Measurements from ENCODE around the gene CFHR5.
"Not testable (repeated sequence)": the region's sequence is repeated elsewhere in the genome, so short reads cannot be mapped to it uniquely, and the experiment has no call there.

CFHR5 gene

GRCh38 chr1:196976278-196976677 lies 1.1 kb upstream of the CFHR5 start:
- no peaks in the 10 kb centered on the region for H3K9me3 ChIP-seq (ENCODE audit: control insufficient read depth, low read length)
- H3K4me1 ChIP-seq (ENCODE audit: control insufficient read depth, insufficient read depth, low read length, poor library complexity, severe bottlenecking), result no peaks in the 10 kb centered on the region
- no peak for DNase-seq
- H3K36me3 ChIP-seq (ENCODE audit: control insufficient read depth, insufficient read depth, low read length), result no peaks in the 10 kb centered on the region
- H3K4me3 ChIP-seq (ENCODE audit: insufficient read depth, low read depth, low read length, poor library complexity, severe bottlenecking), result no peak overlapping the region
- H3K27ac ChIP-seq (ENCODE audit: insufficient read depth, low read length, poor library complexity, severe bottlenecking), result no peak overlapping the region
- no peaks in the 10 kb centered on the region for H3K27me3 ChIP-seq (replicated peaks; ENCODE audit: control insufficient read depth, insufficient read depth, low read length, poor library complexity, severe bottlenecking)

DNA sequence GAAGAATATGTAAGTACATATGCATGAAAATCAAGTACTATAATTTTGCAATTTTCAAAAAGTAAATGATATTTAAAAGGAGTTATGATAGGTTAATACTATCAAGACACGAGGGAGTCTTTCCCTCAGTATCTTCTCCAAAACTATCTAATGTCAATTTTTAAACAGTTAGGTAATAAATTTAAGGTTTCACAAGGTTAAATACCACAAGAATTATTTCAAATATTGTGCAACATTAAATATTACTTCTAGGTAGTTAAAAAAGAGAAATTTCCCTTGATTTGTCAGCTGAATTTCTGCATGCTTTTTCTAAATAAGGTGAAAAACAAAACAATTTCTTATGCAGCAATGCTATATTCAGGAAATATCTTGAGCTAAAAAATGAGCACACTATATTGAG lies 3.5 kb downstream of the CFHR5 start:
- Histone ChIP-seq H3K27me3 (replicated peaks; ENCODE audit: control insufficient read depth, insufficient read depth, low read length, poor library complexity, severe bottlenecking) (no peaks in the 10 kb centered on the region), H3K9me3 (ENCODE audit: control insufficient read depth, low read length) (no peaks in the 10 kb centered on the region), H3K4me3 (ENCODE audit: insufficient read depth, low read depth, low read length, poor library complexity, severe bottlenecking) (no peak overlapping the region), H3K27ac (ENCODE audit: insufficient read depth, low read length, poor library complexity, severe bottlenecking) (no peak overlapping the region), H3K36me3 (ENCODE audit: control insufficient read depth, insufficient read depth, low read length) (no peaks in the 10 kb centered on the region), H3K4me1 (ENCODE audit: control insufficient read depth, insufficient read depth, low read length, poor library complexity, severe bottlenecking) (no peaks in the 10 kb centered on the region)
- DNase-seq, result no peak

- H3K4me1 ChIP-seq (ENCODE audit: control insufficient read depth, insufficient read depth, low read length, poor library complexity, severe bottlenecking), result not testable (repeated sequence)
These were observed 4.9 kb downstream of the CFHR5 start for GRCh38 chr1:196982247-196982646.

DNA sequence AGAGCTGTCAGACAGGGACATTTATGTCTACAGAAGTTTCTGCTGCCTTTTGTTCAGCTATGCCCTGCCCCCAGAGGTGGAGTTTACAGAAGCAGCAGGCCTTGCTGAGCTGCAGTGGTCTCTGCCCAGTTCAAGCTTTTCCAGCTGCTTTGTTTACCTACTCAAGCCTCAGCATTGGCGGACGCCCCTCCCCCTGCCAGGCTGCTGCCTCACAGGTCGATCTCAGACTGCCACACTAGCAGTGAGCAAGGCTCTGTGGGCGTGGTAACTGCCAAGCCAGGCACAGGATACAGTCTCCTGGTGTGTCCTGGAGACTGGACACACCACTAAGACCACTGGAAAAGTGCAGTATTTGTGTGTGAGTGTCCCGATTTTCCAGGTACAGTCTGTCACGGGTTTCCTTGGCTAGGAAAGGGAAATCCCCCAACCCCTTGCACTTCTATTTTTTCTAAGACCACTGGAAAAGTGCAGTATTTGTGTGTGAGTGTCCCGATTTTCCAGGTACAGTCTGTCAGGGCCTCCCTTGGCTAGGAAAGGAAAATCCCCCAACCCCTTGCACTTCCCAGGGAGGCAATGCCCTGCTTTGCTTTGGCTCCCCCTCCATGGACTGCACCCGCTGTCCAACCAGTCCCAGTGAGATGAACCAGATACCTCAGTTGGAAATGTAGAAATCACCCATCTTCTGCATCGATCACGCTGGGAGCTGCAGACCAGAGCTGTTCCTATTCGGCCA lies 14.7 kb downstream of the CFHR5 start:
- H3K27me3 ChIP-seq (replicated peaks; ENCODE audit: control insufficient read depth, insufficient read depth, low read length, poor library complexity, severe bottlenecking); DNase-seq; H3K27ac ChIP-seq (ENCODE audit: insufficient read depth, low read length, poor library complexity, severe bottlenecking): not testable (repeated sequence)

More at GRCh38 chr1:196982247-196982646, 4.9 kb downstream of the CFHR5 start:
- not testable (repeated sequence) for H3K27ac ChIP-seq (ENCODE audit: insufficient read depth, low read length, poor library complexity, severe bottlenecking); H3K36me3 ChIP-seq (ENCODE audit: control insufficient read depth, insufficient read depth, low read length); H3K4me3 ChIP-seq (ENCODE audit: insufficient read depth, low read depth, low read length, poor library complexity, severe bottlenecking); DNase-seq; H3K27me3 ChIP-seq (replicated peaks; ENCODE audit: control insufficient read depth, insufficient read depth, low read length, poor library complexity, severe bottlenecking); H3K9me3 ChIP-seq (ENCODE audit: control insufficient read depth, low read length)

GRCh38 chr1:196993916-196994315 lies 16.6 kb downstream of the CFHR5 start:
- Histone ChIP-seq H3K36me3 (ENCODE audit: control insufficient read depth, insufficient read depth, low read length) (no peaks in the 10 kb centered on the region), H3K4me3 (ENCODE audit: insufficient read depth, low read depth, low read length, poor library complexity, severe bottlenecking) (no peak overlapping the region), H3K27ac (ENCODE audit: insufficient read depth, low read length, poor library complexity, severe bottlenecking) (no peak overlapping the region), H3K9me3 (ENCODE audit: control insufficient read depth, low read length) (no peaks in the 10 kb centered on the region), H3K4me1 (ENCODE audit: control insufficient read depth, insufficient read depth, low read length, poor library complexity, severe bottlenecking) (no peaks in the 10 kb centered on the region), H3K27me3 (replicated peaks; ENCODE audit: control insufficient read depth, insufficient read depth, low read length, poor library complexity, severe bottlenecking) (no peaks in the 10 kb centered on the region)
- DNase-seq, result no peak

More for the DNA sequence above, 14.7 kb downstream of the CFHR5 start:
- H3K9me3 ChIP-seq (ENCODE audit: control insufficient read depth, low read length); H3K4me3 ChIP-seq (ENCODE audit: insufficient read depth, low read depth, low read length, poor library complexity, severe bottlenecking); H3K4me1 ChIP-seq (ENCODE audit: control insufficient read depth, insufficient read depth, low read length, poor library complexity, severe bottlenecking); H3K36me3 ChIP-seq (ENCODE audit: control insufficient read depth, insufficient read depth, low read length): not testable (repeated sequence)

- Histone ChIP-seq H3K9me3 (ENCODE audit: control insufficient read depth, low read length) (no peaks in the 10 kb centered on the region), H3K27ac (ENCODE audit: insufficient read depth, low read length, poor library complexity, severe bottlenecking) (no peak overlapping the region), H3K4me3 (ENCODE audit: insufficient read depth, low read depth, low read length, poor library complexity, severe bottlenecking) (no peak overlapping the region), H3K27me3 (replicated peaks; ENCODE audit: control insufficient read depth, insufficient read depth, low read length, poor library complexity, severe bottlenecking) (no peaks in the 10 kb centered on the region), H3K4me1 (ENCODE audit: control insufficient read depth, insufficient read depth, low read length, poor library complexity, severe bottlenecking) (no peaks in the 10 kb centered on the region), H3K36me3 (ENCODE audit: control insufficient read depth, insufficient read depth, low read length) (no peaks in the 10 kb centered on the region)
- no peak for DNase-seq
These were observed 20.1 kb downstream of the CFHR5 start for GRCh38 chr1:196997423-196997822.

GRCh38 chr1:197001828-197002227 lies 24.5 kb downstream of the CFHR5 start:
- no peak for DNase-seq
- H3K4me3 ChIP-seq (ENCODE audit: insufficient read depth, low read depth, low read length, poor library complexity, severe bottlenecking), result no peak overlapping the region
- no peaks in the 10 kb centered on the region for H3K9me3 ChIP-seq (ENCODE audit: control insufficient read depth, low read length)
- no peaks in the 10 kb centered on the region for H3K36me3 ChIP-seq (ENCODE audit: control insufficient read depth, insufficient read depth, low read length)
- no peaks in the 10 kb centered on the region for H3K27me3 ChIP-seq (replicated peaks; ENCODE audit: control insufficient read depth, insufficient read depth, low read length, poor library complexity, severe bottlenecking)
- no peak overlapping the region for H3K27ac ChIP-seq (ENCODE audit: insufficient read depth, low read length, poor library complexity, severe bottlenecking)
- H3K4me1 ChIP-seq (ENCODE audit: control insufficient read depth, insufficient read depth, low read length, poor library complexity, severe bottlenecking), result no peaks in the 10 kb centered on the region

- Histone ChIP-seq H3K4me3 (ENCODE audit: insufficient read depth, low read depth, low read length, poor library complexity, severe bottlenecking) (no peak overlapping the region), H3K27me3 (replicated peaks; ENCODE audit: control insufficient read depth, insufficient read depth, low read length, poor library complexity, severe bottlenecking) (no peaks in the 10 kb centered on the region), H3K4me1 (ENCODE audit: control insufficient read depth, insufficient read depth, low read length, poor library complexity, severe bottlenecking) (no peaks in the 10 kb centered on the region), H3K27ac (ENCODE audit: insufficient read depth, low read length, poor library complexity, severe bottlenecking) (no peak overlapping the region), H3K36me3 (ENCODE audit: control insufficient read depth, insufficient read depth, low read length) (no peaks in the 10 kb centered on the region), H3K9me3 (ENCODE audit: control insufficient read depth, low read length) (no peaks in the 10 kb centered on the region)
- DNase-seq, result no peak
These were observed 25.8 kb downstream of the CFHR5 start for GRCh38 chr1:197003132-197003531.

- Histone ChIP-seq H3K4me1 (ENCODE audit: control insufficient read depth, insufficient read depth, low read length, poor library complexity, severe bottlenecking) (no peaks in the 10 kb centered on the region), H3K27me3 (replicated peaks; ENCODE audit: control insufficient read depth, insufficient read depth, low read length, poor library complexity, severe bottlenecking) (no peaks in the 10 kb centered on the region), H3K36me3 (ENCODE audit: control insufficient read depth, insufficient read depth, low read length) (no peaks in the 10 kb centered on the region), H3K9me3 (ENCODE audit: control insufficient read depth, low read length) (no peaks in the 10 kb centered on the region), H3K27ac (ENCODE audit: insufficient read depth, low read length, poor library complexity, severe bottlenecking) (no peak overlapping the region), H3K4me3 (ENCODE audit: insufficient read depth, low read depth, low read length, poor library complexity, severe bottlenecking) (no peak overlapping the region)
- no peak for DNase-seq
These were observed 31.5 kb downstream of the CFHR5 start for GRCh38 chr1:197008861-197009260.

DNA sequence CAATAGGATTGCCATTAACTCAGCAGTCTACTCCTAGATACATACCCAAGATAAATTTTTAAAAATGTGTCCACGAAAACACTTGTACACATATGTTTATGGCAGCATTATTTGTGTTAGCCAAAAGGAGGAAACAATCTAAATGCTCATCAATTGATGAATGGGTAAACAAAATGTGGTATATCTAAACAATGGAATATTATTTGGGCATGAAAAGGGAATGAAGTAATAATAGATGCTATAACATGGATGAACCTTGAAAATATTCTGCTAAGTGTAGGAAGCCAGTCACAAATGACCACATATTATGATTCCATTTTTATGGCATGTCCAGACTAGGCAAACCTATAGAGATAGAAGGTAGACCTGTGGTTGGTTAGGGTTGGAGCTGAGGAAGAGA lies 34.3 kb downstream of the CFHR5 start:
- no peaks in the 10 kb centered on the region for H3K27me3 ChIP-seq (replicated peaks; ENCODE audit: control insufficient read depth, insufficient read depth, low read length, poor library complexity, severe bottlenecking)
- no peaks in the 10 kb centered on the region for H3K9me3 ChIP-seq (ENCODE audit: control insufficient read depth, low read length)
- H3K36me3 ChIP-seq (ENCODE audit: control insufficient read depth, insufficient read depth, low read length), result no peaks in the 10 kb centered on the region
- H3K4me1 ChIP-seq (ENCODE audit: control insufficient read depth, insufficient read depth, low read length, poor library complexity, severe bottlenecking), result no peaks in the 10 kb centered on the region
- no peak overlapping the region for H3K27ac ChIP-seq (ENCODE audit: insufficient read depth, low read length, poor library complexity, severe bottlenecking)
- no peak overlapping the region for H3K4me3 ChIP-seq (ENCODE audit: insufficient read depth, low read depth, low read length, poor library complexity, severe bottlenecking)
- no peak for DNase-seq

All from effector memory CD4-positive, alpha-beta T cell (primary cell).